ENCODE data around the gene PROZ.

- TF ChIP-seq POLR2A (IDR thresholded peaks at IDR 0.05) = no peak
- TF ChIP-seq, protein P1, sequence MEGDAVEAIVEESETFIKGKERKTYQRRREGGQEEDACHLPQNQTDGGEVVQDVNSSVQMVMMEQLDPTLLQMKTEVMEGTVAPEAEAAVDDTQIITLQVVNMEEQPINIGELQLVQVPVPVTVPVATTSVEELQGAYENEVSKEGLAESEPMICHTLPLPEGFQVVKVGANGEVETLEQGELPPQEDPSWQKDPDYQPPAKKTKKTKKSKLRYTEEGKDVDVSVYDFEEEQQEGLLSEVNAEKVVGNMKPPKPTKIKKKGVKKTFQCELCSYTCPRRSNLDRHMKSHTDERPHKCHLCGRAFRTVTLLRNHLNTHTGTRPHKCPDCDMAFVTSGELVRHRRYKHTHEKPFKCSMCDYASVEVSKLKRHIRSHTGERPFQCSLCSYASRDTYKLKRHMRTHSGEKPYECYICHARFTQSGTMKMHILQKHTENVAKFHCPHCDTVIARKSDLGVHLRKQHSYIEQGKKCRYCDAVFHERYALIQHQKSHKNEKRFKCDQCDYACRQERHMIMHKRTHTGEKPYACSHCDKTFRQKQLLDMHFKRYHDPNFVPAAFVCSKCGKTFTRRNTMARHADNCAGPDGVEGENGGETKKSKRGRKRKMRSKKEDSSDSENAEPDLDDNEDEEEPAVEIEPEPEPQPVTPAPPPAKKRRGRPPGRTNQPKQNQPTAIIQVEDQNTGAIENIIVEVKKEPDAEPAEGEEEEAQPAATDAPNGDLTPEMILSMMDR (IDR thresholded peaks at IDR 0.05) = no peak
Observed at GRCh38 chr13:113219256-113219940, 61.0 kb downstream of the PROZ start.
